ENCODE data around the gene SECTM1. TPM values are rescaled to one million over a fixed set of nuclear protein-coding genes. Genes with fewer than 3 reads are reported as not detected.

The SECTM1 gene
- total and polyA plus RNA-seq, 2 experiments from 2014 or later: 0.21 to 1.3 TPM

GRCh38 chr17:82297714-82298537 lies 35.6 kb downstream of the SECTM1 start:
- Histone ChIP-seq H3K27ac (ENCODE audit: low read depth) (no peak overlapping the region), H3K36me3 (ENCODE audit: insufficient read depth) (no peaks in the 10 kb centered on the region), H4K20me1 (replicated peaks; ENCODE audit: insufficient read depth) (no peaks in the 10 kb centered on the region), H3K27me3 (ENCODE audit: insufficient read depth) (peaks cover 4% of the 10 kb centered on the region; the same call in 1 of the 2 replicates), H3K79me2 (replicated peaks; ENCODE audit: insufficient read depth) (no peaks in the 10 kb centered on the region), H3K4me3 (no peak overlapping the region), H3K9me2 (ENCODE audit: insufficient read depth) (no peaks in the 10 kb centered on the region), H3K4me2 (peak overlapping the region; percentile 48; the same call in 1 of the 2 replicates), H3K4me1 (ENCODE audit: insufficient read depth) (peaks cover 8% of the 10 kb centered on the region; the same call in 1 of the 2 replicates), H3F3A (replicated peaks; ENCODE audit: low read depth) (peaks cover 10% of the 10 kb centered on the region), H2AFZ (peak overlapping the region; percentile 66)
- TF ChIP-seq REST (IDR thresholded peaks at IDR 0.05; ENCODE audit: unreplicated experiment) (no peak), ZNF331 (CRISPR knock-in tag; IDR thresholded peaks at IDR 0.05; ENCODE audit: low read depth) (no peak), NANOG (IDR thresholded peaks at IDR 0.05; ENCODE audit: borderline replicate concordance) (no peak), EZH2phosphoT487 (IDR thresholded peaks at IDR 0.05; ENCODE audit: unreplicated experiment) (no peak), JUNB (IDR thresholded peaks at IDR 0.05; ENCODE audit: unreplicated experiment) (no peak), ZNF114 (CRISPR knock-in tag; IDR thresholded peaks at IDR 0.05) (no peak), POLR2AphosphoS5 (IDR thresholded peaks at IDR 0.05; ENCODE audit: low read depth) (no peak), STAT1 (IDR thresholded peaks at IDR 0.05; ENCODE audit: unreplicated experiment) (no peak), CREB1 (CRISPR knock-in tag; IDR thresholded peaks at IDR 0.05; ENCODE audit: low read depth) (no peak), ETS1 (IDR thresholded peaks at IDR 0.05) (no peak), EZH2 (IDR thresholded peaks at IDR 0.05; ENCODE audit: low read depth, unreplicated experiment) (no peak)
- TF ChIP-seq, protein P1, sequence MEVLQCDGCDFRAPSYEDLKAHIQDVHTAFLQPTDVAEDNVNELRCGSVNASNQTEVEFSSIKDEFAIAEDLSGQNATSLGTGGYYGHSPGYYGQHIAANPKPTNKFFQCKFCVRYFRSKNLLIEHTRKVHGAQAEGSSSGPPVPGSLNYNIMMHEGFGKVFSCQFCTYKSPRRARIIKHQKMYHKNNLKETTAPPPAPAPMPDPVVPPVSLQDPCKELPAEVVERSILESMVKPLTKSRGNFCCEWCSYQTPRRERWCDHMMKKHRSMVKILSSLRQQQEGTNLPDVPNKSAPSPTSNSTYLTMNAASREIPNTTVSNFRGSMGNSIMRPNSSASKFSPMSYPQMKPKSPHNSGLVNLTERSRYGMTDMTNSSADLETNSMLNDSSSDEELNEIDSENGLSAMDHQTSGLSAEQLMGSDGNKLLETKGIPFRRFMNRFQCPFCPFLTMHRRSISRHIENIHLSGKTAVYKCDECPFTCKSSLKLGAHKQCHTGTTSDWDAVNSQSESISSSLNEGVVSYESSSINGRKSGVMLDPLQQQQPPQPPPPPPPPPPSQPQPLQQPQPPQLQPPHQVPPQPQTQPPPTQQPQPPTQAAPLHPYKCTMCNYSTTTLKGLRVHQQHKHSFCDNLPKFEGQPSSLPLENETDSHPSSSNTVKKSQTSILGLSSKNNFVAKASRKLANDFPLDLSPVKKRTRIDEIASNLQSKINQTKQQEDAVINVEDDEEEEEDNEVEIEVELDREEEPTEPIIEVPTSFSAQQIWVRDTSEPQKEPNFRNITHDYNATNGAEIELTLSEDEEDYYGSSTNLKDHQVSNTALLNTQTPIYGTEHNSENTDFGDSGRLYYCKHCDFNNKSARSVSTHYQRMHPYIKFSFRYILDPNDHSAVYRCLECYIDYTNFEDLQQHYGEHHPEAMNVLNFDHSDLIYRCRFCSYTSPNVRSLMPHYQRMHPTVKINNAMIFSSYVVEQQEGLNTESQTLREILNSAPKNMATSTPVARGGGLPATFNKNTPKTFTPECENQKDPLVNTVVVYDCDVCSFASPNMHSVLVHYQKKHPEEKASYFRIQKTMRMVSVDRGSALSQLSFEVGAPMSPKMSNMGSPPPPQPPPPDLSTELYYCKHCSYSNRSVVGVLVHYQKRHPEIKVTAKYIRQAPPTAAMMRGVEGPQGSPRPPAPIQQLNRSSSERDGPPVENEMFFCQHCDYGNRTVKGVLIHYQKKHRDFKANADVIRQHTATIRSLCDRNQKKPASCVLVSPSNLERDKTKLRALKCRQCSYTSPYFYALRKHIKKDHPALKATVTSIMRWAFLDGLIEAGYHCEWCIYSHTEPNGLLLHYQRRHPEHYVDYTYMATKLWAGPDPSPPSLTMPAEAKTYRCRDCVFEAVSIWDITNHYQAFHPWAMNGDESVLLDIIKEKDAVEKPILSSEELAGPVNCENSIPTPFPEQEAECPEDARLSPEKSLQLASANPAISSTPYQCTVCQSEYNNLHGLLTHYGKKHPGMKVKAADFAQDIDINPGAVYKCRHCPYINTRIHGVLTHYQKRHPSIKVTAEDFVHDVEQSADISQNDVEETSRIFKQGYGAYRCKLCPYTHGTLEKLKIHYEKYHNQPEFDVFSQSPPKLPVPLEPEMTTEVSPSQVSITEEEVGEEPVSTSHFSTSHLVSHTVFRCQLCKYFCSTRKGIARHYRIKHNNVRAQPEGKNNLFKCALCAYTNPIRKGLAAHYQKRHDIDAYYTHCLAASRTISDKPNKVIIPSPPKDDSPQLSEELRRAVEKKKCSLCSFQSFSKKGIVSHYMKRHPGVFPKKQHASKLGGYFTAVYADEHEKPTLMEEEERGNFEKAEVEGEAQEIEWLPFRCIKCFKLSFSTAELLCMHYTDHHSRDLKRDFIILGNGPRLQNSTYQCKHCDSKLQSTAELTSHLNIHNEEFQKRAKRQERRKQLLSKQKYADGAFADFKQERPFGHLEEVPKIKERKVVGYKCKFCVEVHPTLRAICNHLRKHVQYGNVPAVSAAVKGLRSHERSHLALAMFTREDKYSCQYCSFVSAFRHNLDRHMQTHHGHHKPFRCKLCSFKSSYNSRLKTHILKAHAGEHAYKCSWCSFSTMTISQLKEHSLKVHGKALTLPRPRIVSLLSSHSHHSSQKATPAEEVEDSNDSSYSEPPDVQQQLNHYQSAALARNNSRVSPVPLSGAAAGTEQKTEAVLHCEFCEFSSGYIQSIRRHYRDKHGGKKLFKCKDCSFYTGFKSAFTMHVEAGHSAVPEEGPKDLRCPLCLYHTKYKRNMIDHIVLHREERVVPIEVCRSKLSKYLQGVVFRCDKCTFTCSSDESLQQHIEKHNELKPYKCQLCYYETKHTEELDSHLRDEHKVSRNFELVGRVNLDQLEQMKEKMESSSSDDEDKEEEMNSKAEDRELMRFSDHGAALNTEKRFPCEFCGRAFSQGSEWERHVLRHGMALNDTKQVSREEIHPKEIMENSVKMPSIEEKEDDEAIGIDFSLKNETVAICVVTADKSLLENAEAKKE (CRISPR knock-in tag; IDR thresholded peaks at IDR 0.05): no peak
- TF ChIP-seq, protein P2, sequence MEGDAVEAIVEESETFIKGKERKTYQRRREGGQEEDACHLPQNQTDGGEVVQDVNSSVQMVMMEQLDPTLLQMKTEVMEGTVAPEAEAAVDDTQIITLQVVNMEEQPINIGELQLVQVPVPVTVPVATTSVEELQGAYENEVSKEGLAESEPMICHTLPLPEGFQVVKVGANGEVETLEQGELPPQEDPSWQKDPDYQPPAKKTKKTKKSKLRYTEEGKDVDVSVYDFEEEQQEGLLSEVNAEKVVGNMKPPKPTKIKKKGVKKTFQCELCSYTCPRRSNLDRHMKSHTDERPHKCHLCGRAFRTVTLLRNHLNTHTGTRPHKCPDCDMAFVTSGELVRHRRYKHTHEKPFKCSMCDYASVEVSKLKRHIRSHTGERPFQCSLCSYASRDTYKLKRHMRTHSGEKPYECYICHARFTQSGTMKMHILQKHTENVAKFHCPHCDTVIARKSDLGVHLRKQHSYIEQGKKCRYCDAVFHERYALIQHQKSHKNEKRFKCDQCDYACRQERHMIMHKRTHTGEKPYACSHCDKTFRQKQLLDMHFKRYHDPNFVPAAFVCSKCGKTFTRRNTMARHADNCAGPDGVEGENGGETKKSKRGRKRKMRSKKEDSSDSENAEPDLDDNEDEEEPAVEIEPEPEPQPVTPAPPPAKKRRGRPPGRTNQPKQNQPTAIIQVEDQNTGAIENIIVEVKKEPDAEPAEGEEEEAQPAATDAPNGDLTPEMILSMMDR (conservative IDR thresholded peaks at IDR 0.05; ENCODE audit: low read depth in 2 of 2): no peak
- H3K4me3 Mint-ChIP-seq: no peak overlapping the region
- H3K27ac Mint-ChIP-seq: no peak overlapping the region
- peak; percentile 12 for ATAC-seq
- no peaks in the 10 kb centered on the region; the same call in 2 of the 3 replicates for H3K36me3 Mint-ChIP-seq (ENCODE audit: low read depth)
- H3K4me1 Mint-ChIP-seq: peaks cover 28% of the 10 kb centered on the region
- no peaks in the 10 kb centered on the region for H3K9me3 Mint-ChIP-seq
- DNase-seq (ENCODE audit: low spot score): peak; percentile 44
- H3K27me3 Mint-ChIP-seq (ENCODE audit: insufficient read depth, low read depth, poor library complexity): peaks cover 20% of the 10 kb centered on the region
